Common myeloid progenitor, CD34-positive (primary cell): Measurements from ENCODE around the gene GINS1.

ENCODE experiments used
- CTCF ChIA-PET: fragments of 350-600 bp; sonication (Branson Sonifier 250); formaldehyde crosslinking; loops from one replicate; lab custom pipeline; 2021; ENCODE audit warnings: antibody characterized with exemption; lab: Charles Lee
- POLR2A ChIA-PET: fragments of 350-600 bp; sonication (Branson Sonifier 250); formaldehyde crosslinking; loops from one replicate; lab custom pipeline; 2021; ENCODE audit warnings: antibody characterized with exemption; lab: Charles Lee
- DNase-seq, 3 donors: peaks; one replicate each; pipeline versions ENCODE4 v3.0.0 to v3.0.0-alpha.2; 2013
- H3K27ac ChIP-seq, 2 experiments: 1 replicate in 1 of 2; 2 replicates in 1 of 2; pipeline ENCODE4 v1.7.0; 2013; ENCODE audit warnings: inconsistent platforms in 2 of 2, low read length in 2 of 2, mild to moderate bottlenecking in 2 of 2, low read depth in 1 of 2, moderate library complexity in 1 of 2; ENCODE audit not compliant: severe bottlenecking in 2 of 2, insufficient read depth in 1 of 2, poor library complexity in 1 of 2
- H3K27me3 ChIP-seq, 5 experiments: replicated peaks in 2 of 5; 1 replicate in 3 of 5; 2 replicates in 2 of 5; pipeline versions ENCODE4 v1.6.1 to v1.7.0; 2013; ENCODE audit warnings: low read length in 4 of 5, mild to moderate bottlenecking in 2 of 5, moderate library complexity in 2 of 5, inconsistent platforms in 1 of 5; ENCODE audit not compliant: insufficient read depth in 5 of 5, control insufficient read depth in 4 of 5
- H3K36me3 ChIP-seq, 4 experiments: 1 replicate in 2 of 4; 2 replicates in 2 of 4; pipeline versions ENCODE4 v1.6.1 to v1.7.0; 2013; ENCODE audit warnings: low read length in 3 of 4, control low read depth in 1 of 4, mild to moderate bottlenecking in 1 of 4; ENCODE audit not compliant: control insufficient read depth in 4 of 4, insufficient read depth in 4 of 4
- H3K4me1 ChIP-seq, 4 experiments: 1 replicate in 3 of 4; 2 replicates in 1 of 4; pipeline versions ENCODE4 v1.6.1 to v1.7.1; 2013; ENCODE audit warnings: low read length in 3 of 4, mild to moderate bottlenecking in 3 of 4, control low read depth in 1 of 4, inconsistent platforms in 1 of 4, moderate library complexity in 1 of 4; ENCODE audit not compliant: control insufficient read depth in 4 of 4, insufficient read depth in 4 of 4; ENCODE audit errors: control extremely low read depth in 1 of 4
- H3K4me3 ChIP-seq, 7 experiments: 1 replicate in 4 of 7; 2 replicates in 3 of 7; pipeline versions ENCODE4 v1.5.1 to v1.7.0; 2013; ENCODE audit warnings: mild to moderate bottlenecking in 7 of 7, low read length in 6 of 7, moderate library complexity in 6 of 7, inconsistent platforms in 2 of 7, low read depth in 2 of 7, control low read depth in 1 of 7; ENCODE audit not compliant: insufficient read depth in 4 of 7, control insufficient read depth in 1 of 7; ENCODE audit errors: extremely low read depth in 1 of 7
- H3K9me3 ChIP-seq, 5 experiments: 1 replicate in 4 of 5; 2 replicates in 1 of 5; pipeline versions ENCODE4 v1.6.1 to v1.7.1; 2013; ENCODE audit warnings: low read length in 4 of 5, mild to moderate bottlenecking in 2 of 5, inconsistent platforms in 1 of 5, low read depth in 1 of 5, moderate library complexity in 1 of 5; ENCODE audit not compliant: control insufficient read depth in 4 of 5, insufficient read depth in 2 of 5; ENCODE audit errors: control extremely low read depth in 1 of 5
- WGBS: methylation state at CpG from one replicate; pipeline ENCODE4 v1.1.5; 2013; ENCODE audit not compliant: insufficient coverage; 5-methylcytosine and 5-hydroxymethylcytosine counted together

GINS1 gene

DNA sequence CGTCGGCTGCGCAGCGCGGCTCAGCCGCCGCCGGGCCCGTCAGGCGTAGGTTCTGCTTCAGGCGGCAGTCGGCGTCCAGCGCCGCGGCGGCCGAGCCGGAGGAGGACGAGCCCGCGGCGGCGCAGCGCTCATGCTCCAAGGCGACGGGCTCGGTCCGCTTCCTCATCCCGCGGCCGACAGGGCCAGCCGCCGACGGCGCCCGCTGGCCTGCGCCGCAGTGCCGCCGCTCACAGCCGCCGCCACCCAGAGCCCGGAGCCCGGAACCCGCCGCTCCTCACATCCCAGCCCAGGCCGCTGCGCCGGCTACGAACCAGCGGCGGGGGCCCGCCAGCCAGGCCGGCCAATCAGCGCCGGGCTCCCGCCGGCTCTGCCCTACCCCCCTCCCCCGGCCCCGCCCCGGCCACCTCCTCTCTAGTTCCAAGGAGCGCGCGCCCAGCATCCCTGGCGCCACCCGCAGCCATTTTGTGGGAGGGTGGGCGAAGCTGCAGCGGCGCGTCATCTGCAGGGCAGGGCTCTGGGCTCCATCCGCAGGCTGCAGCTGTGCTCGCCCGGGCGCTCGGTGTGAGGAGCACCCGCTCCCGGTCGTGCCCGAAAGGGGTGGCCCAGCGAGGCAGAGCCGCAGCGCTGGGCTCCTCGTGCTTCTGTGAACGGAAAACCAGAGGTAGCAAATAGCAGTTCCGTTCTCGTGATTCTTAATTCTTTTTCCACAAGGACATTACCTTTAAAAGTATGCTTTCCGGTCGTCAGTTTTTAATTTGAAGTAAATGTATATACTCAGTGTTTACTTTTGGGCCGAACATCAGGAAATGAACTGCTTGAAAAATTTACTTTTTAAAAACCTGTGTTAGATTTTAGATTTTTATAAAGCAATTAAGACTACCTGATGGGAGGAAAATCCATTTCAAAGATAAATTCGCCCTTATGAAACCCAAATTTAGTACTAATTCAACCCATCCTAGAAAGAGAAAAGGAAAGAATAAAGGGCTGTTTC, 16.6 kb upstream of the GINS1 start, which contains the start of gene ABHD12:
TSS of gene ABHD12 (minus strand) at position 298 of the 991 bp plus-strand sequence. CDS start at position 166, 132 bp downstream.
- H3K4me1 ChIP-seq = peaks cover 7 to 19% (median 10%) of the 10 kb centered on the region in 4 experiments
- POLR2A ChIA-PET = interaction anchor here (0.6 to 0.7 kb wide), 2 partner anchors 36 to 72 kb away, joined by 3 to 4 read pairs; no protein-coding TSS in a partner anchor
- no peaks in the 10 kb centered on the region for H3K27me3 ChIP-seq
- 0% methylated on average over 51 of the region's 91 CpGs for WGBS
- H3K9me3 ChIP-seq = no peaks in the 10 kb centered on the region
- DNase-seq = peak; percentile 95 to 98 (median 97)
- H3K4me3 ChIP-seq = peak within 1 kb of the TSS; percentile 72 to 91 (median 81)
- peaks cover 0 to 2% (median 0%) of the 10 kb centered on the region in 4 experiments for H3K36me3 ChIP-seq
- CTCF ChIA-PET = interaction anchor here (1.6 kb wide), 1 partner anchor 9 kb away, joined by 4 read pairs; no protein-coding TSS in a partner anchor
- H3K27ac ChIP-seq = peak within 1 kb of the TSS; percentile 28 to 70

GRCh38 chr20:25394276-25394675, 13.2 kb upstream of the GINS1 start:
- DNase-seq = no peak
- WGBS = 87% methylated on average over 5 of the region's 5 CpGs
- H3K4me1 ChIP-seq = peaks cover 4 to 14% (median 9%) of the 10 kb centered on the region in 4 experiments
- no peaks in the 10 kb centered on the region for H3K36me3 ChIP-seq
- H3K27me3 ChIP-seq = no peaks in the 10 kb centered on the region
- H3K9me3 ChIP-seq = no peaks in the 10 kb centered on the region
- CTCF ChIA-PET = interaction anchor here (1.5 kb wide), 1 partner anchor 58 kb away, joined by 4 read pairs; no protein-coding TSS in a partner anchor
- no peak overlapping the region for H3K4me3 ChIP-seq
- POLR2A ChIA-PET = no interaction called here
- H3K27ac ChIP-seq = no peak overlapping the region

GRCh38 chr20:25394996-25395395, 12.5 kb upstream of the GINS1 start:
- peaks cover 2 to 8% (median 4%) of the 10 kb centered on the region in 4 experiments for H3K4me1 ChIP-seq
- no peak overlapping the region for H3K27ac ChIP-seq
- DNase-seq = no peak
- ChIA-PET CTCF (interaction anchor here (6.7 kb wide), 1 partner anchor 100 kb away, joined by 78 read pairs; no protein-coding TSS in a partner anchor), POLR2A (no interaction called here)
- no peaks in the 10 kb centered on the region for H3K36me3 ChIP-seq
- 100% methylated on average over 4 of the region's 6 CpGs for WGBS
- H3K9me3 ChIP-seq = no peaks in the 10 kb centered on the region
- no peak overlapping the region for H3K4me3 ChIP-seq
- no peaks in the 10 kb centered on the region for H3K27me3 ChIP-seq

- CTCF ChIA-PET = interaction anchor here (1.4 to 6.7 kb wide), 5 partner anchors 17 to 149 kb away, joined by 3 to 78 read pairs (median 4); partner anchors contain the start of gene PYGB
- H3K9me3 ChIP-seq = peaks cover 0 to 5% (median under 1%) of the 10 kb centered on the region in 5 experiments
- 94% methylated on average over 6 of the region's 6 CpGs for WGBS
- H3K27me3 ChIP-seq = no peaks in the 10 kb centered on the region
- DNase-seq = no peak
- POLR2A ChIA-PET = no interaction called here
- no peaks in the 10 kb centered on the region for H3K36me3 ChIP-seq
- H3K4me1 ChIP-seq = no peaks in the 10 kb centered on the region
- H3K27ac ChIP-seq = no peak overlapping the region
- no peak overlapping the region for H3K4me3 ChIP-seq
Measured at GRCh38 chr20:25397096-25397495, 10.4 kb upstream of the GINS1 start.

GRCh38 chr20:25397821-25398220, 9.7 kb upstream of the GINS1 start:
- H3K27me3 ChIP-seq = no peaks in the 10 kb centered on the region
- no peaks in the 10 kb centered on the region for H3K36me3 ChIP-seq
- DNase-seq = no peak
- H3K4me1 ChIP-seq = no peaks in the 10 kb centered on the region
- no peak overlapping the region for H3K27ac ChIP-seq
- no peak overlapping the region for H3K4me3 ChIP-seq
- ChIA-PET CTCF (interaction anchor here (0.8 to 6.7 kb wide), 11 partner anchors 10 to 150 kb away, joined by 3 to 78 read pairs (median 4); partner anchors contain the start of genes GINS1 and PYGB), POLR2A (no interaction called here)
- peaks cover 1 to 13% (median 6%) of the 10 kb centered on the region in 5 experiments for H3K9me3 ChIP-seq
- WGBS = no CpG with 5 or more reads among the region's 1 CpG

- no peak for DNase-seq
- no peaks in the 10 kb centered on the region for H3K27me3 ChIP-seq
- no peaks in the 10 kb centered on the region for H3K4me1 ChIP-seq
- WGBS = 60% methylated on average over 3 of the region's 4 CpGs
- H3K4me3 ChIP-seq = no peak overlapping the region
- ChIA-PET CTCF (interaction anchor here (0.6 to 6.7 kb wide), 24 partner anchors 9 to 404 kb away, joined by 3 to 78 read pairs (median 4); partner anchors contain the start of gene GINS1), POLR2A (no interaction called here)
- H3K9me3 ChIP-seq = peaks cover 1 to 18% (median 11%) of the 10 kb centered on the region in 5 experiments
- H3K27ac ChIP-seq = no peak overlapping the region
- no peaks in the 10 kb centered on the region for H3K36me3 ChIP-seq
Measured at GRCh38 chr20:25398376-25399036, 9.0 kb upstream of the GINS1 start.
